Lower leg skin (tissue), 4 donors: ENCODE results near the gene PSD2. TPM values are rescaled to one million over a fixed set of nuclear protein-coding genes. Genes with fewer than 3 reads are reported as not detected.

Source experiments
- DNase-seq, 2 donors: peaks; one replicate each; pipeline ENCODE4 v3.0.0-alpha.2; 2019; ENCODE audit warnings: low spot score in 2 of 2
- H3K4me3 ChIP-seq: fragments of 200-600 bp; sonication (generic); 2 replicates; pipeline ENCODE4 v1.5.1; 2017; ENCODE audit warnings: mild to moderate bottlenecking, low read depth; ENCODE audit not compliant: poor library complexity, severe bottlenecking
- CTCF ChIP-seq, 3 donors: fragments of 450-650 bp; IDR thresholded peaks; one replicate each; pipeline ENCODE4 v1.5.1; 2016; ENCODE audit warnings: antibody characterized with exemption in 3 of 3, mild to moderate bottlenecking in 3 of 3, moderate library complexity in 2 of 3
- POLR2A ChIP-seq, 2 donors: fragments of 450-650 bp; IDR thresholded peaks; one replicate each; pipeline ENCODE4 v1.6.1; 2016 to 2017; ENCODE audit warnings: antibody characterized with exemption in 2 of 2, mild to moderate bottlenecking in 1 of 2, moderate library complexity in 1 of 2
- WGBS, 2 donors: methylation state at CpG; one replicate each; pipeline ENCODE4 v1.1.5; 2018; 5-methylcytosine and 5-hydroxymethylcytosine counted together
- intact Hi-C: fragments of 100-400 bp; cut with DNase I; formaldehyde crosslinking; loops from one replicate; pipeline ENCODE4 v1.15.0; 2023; ENCODE audit warnings: low total_unique reads
- total RNA-seq, 4 donors: library from RNA; depleted of rRNA; stranded (reverse); fragments of >200 nt; gene quantifications; one replicate each; pipeline ENCODE4 v1.1.0, GENCODE V29; 2016

PSD2 gene
- total RNA-seq, 4 donors from 2014 or later: 0.15 to 0.30 (median 0.16) TPM

- DNase-seq: no peak
- intact Hi-C loops: no loop called here
- no peak overlapping the region for H3K4me3 ChIP-seq
- WGBS, 2 donors: 55 to 63% methylated on average over 3 of the region's 3 CpGs
- TF ChIP-seq POLR2A (IDR thresholded peaks at IDR 0.05) (no peak), CTCF (IDR thresholded peaks at IDR 0.05) (no peak)
Observed at GRCh38 chr5:139833525-139833924, 37.9 kb downstream of the PSD2 start.

- H3K4me3 ChIP-seq: no peak overlapping the region
- intact Hi-C loops: no loop called here
- no peak for DNase-seq
- no peak for TF ChIP-seq POLR2A (IDR thresholded peaks at IDR 0.05)
- no peak for TF ChIP-seq CTCF (IDR thresholded peaks at IDR 0.05)
- 53 to 65% methylated on average over 3 of the region's 3 CpGs for WGBS, 2 donors
Observed at GRCh38 chr5:139835656-139836055, 40.0 kb downstream of the PSD2 start.

GRCh38 chr5:139836469-139837208, 41.0 kb downstream of the PSD2 start:
- H3K4me3 ChIP-seq: no peak overlapping the region
- intact Hi-C loops: no loop called here
- whole genome bisulfite sequencing, 2 donors: 92% methylated on average over 22 of the region's 22 CpGs
- no peak for DNase-seq
- TF ChIP-seq CTCF (IDR thresholded peaks at IDR 0.05): no peak
- TF ChIP-seq POLR2A (IDR thresholded peaks at IDR 0.05): no peak

GRCh38 chr5:139837711-139838380, 42.2 kb downstream of the PSD2 start:
- DNase-seq: no peak
- no peak for TF ChIP-seq POLR2A (IDR thresholded peaks at IDR 0.05)
- no peak for TF ChIP-seq CTCF (IDR thresholded peaks at IDR 0.05)
- no peak overlapping the region for H3K4me3 ChIP-seq
- 83 to 86% methylated on average over 10 of the region's 10 CpGs for WGBS, 2 donors
- intact Hi-C loops: no loop called here

GRCh38 chr5:139838381-139839197, 43.0 kb downstream of the PSD2 start:
- TF ChIP-seq POLR2A (IDR thresholded peaks at IDR 0.05) (no peak), CTCF (IDR thresholded peaks at IDR 0.05) (no peak)
- no peak overlapping the region for H3K4me3 ChIP-seq
- intact Hi-C loops: no loop called here
- no peak for DNase-seq
- WGBS, 2 donors: 86 to 89% methylated on average over 12 of the region's 12 CpGs
